Glutamatergic neuron (in vitro differentiated cells): ENCODE data around the gene FCRL3. TPM values are rescaled to one million over a fixed set of nuclear protein-coding genes. Genes with fewer than 3 reads are reported as not detected.

ENCODE experiments used
- DNase-seq: peaks from one replicate; pipeline ENCODE4 v3.0.0; 2022
- H3K27ac Mint-ChIP-seq: one replicate; pipeline ENCODE4 v1.8.0; 2020; ENCODE audit warnings: mild to moderate bottlenecking, mixed read lengths, inconsistent platforms; ENCODE audit not compliant: unreplicated experiment
- H3K27me3 Mint-ChIP-seq: one replicate; pipeline ENCODE4 v1.8.0; 2020; ENCODE audit warnings: mild to moderate bottlenecking, moderate library complexity, mixed read lengths, inconsistent platforms; ENCODE audit not compliant: unreplicated experiment
- H3K36me3 Mint-ChIP-seq: one replicate; pipeline ENCODE4 v1.8.0; 2020; ENCODE audit warnings: mild to moderate bottlenecking, mixed read lengths, inconsistent platforms; ENCODE audit not compliant: unreplicated experiment
- H3K4me1 Mint-ChIP-seq: one replicate; pipeline ENCODE4 v1.8.0; 2020; ENCODE audit warnings: mild to moderate bottlenecking, low read depth, mixed read lengths, inconsistent platforms; ENCODE audit not compliant: unreplicated experiment
- H3K4me3 Mint-ChIP-seq: one replicate; pipeline ENCODE4 v1.8.0; 2020; ENCODE audit warnings: mild to moderate bottlenecking, mixed read lengths, inconsistent platforms; ENCODE audit not compliant: unreplicated experiment
- H3K9me3 Mint-ChIP-seq: one replicate; pipeline ENCODE4 v1.8.0; 2020; ENCODE audit warnings: mild to moderate bottlenecking, moderate library complexity, mixed read lengths, inconsistent platforms; ENCODE audit not compliant: unreplicated experiment
- total RNA-seq: library from RNA; stranded (reverse); fragmentation: NEBNext Ultra II Directional; extraction: Animal tissue kit (Norgen Biotek cat#: 25700); gene quantifications from one replicate; pipeline ENCODE4 v1.2.1, GENCODE V29; 2021; ENCODE audit not compliant: unreplicated experiment
- TF ChIP-seq, protein P1 (sequence below): fragments of 200-600 bp; sonication (generic); IDR thresholded peaks from one replicate; pipeline ENCODE4 v1.5.0; 2021; ENCODE audit not compliant: partially characterized antibody, unreplicated experiment

Gene FCRL3
- total RNA-seq, 1 donor from 2014 or later: not detected

GRCh38 chr1:157732755-157733154 lies 32.2 kb upstream of the FCRL3 start:
- H3K4me1 Mint-ChIP-seq: no peaks in the 10 kb centered on the region
- H3K36me3 Mint-ChIP-seq: no peaks in the 10 kb centered on the region
- DNase-seq: no peak
- TF ChIP-seq, protein P1, sequence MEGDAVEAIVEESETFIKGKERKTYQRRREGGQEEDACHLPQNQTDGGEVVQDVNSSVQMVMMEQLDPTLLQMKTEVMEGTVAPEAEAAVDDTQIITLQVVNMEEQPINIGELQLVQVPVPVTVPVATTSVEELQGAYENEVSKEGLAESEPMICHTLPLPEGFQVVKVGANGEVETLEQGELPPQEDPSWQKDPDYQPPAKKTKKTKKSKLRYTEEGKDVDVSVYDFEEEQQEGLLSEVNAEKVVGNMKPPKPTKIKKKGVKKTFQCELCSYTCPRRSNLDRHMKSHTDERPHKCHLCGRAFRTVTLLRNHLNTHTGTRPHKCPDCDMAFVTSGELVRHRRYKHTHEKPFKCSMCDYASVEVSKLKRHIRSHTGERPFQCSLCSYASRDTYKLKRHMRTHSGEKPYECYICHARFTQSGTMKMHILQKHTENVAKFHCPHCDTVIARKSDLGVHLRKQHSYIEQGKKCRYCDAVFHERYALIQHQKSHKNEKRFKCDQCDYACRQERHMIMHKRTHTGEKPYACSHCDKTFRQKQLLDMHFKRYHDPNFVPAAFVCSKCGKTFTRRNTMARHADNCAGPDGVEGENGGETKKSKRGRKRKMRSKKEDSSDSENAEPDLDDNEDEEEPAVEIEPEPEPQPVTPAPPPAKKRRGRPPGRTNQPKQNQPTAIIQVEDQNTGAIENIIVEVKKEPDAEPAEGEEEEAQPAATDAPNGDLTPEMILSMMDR: no peak
- H3K27me3 Mint-ChIP-seq: no peaks in the 10 kb centered on the region
- no peak overlapping the region for H3K27ac Mint-ChIP-seq
- H3K4me3 Mint-ChIP-seq: no peak overlapping the region
- H3K9me3 Mint-ChIP-seq: no peaks in the 10 kb centered on the region

DNA sequence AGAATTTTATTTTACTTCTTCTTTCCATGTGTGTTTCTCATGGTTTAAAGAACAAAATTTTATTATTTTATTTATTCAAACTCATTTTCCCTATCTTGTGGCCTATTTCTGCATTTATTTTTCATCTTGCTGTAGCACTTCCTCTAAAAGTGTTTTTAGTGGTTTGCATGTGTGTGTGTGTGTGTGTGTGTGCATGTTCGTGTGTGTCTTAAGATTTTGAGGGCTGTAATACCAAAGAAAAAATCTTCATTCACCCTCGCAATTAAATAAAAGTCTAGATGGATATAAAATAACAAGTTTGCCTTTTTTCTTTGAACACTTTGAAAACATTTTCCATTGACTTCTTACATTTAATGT lies 24.6 kb upstream of the FCRL3 start:
- TF ChIP-seq, protein P1: no peak
- no peak for DNase-seq
- Mint-ChIP-seq H3K4me1 (peaks cover 4% of the 10 kb centered on the region), H3K27me3 (peaks cover 4% of the 10 kb centered on the region), H3K9me3 (peaks cover 16% of the 10 kb centered on the region), H3K4me3 (no peak overlapping the region), H3K27ac (no peak overlapping the region), H3K36me3 (peaks cover 10% of the 10 kb centered on the region)

- H3K4me1 Mint-ChIP-seq: peaks cover 8% of the 10 kb centered on the region
- no peak for DNase-seq
- H3K4me3 Mint-ChIP-seq: no peak overlapping the region
- H3K27ac Mint-ChIP-seq: no peak overlapping the region
- peaks cover 16% of the 10 kb centered on the region for H3K9me3 Mint-ChIP-seq
- H3K27me3 Mint-ChIP-seq: peaks cover 4% of the 10 kb centered on the region
- TF ChIP-seq, protein P1: no peak
- H3K36me3 Mint-ChIP-seq: peaks cover 10% of the 10 kb centered on the region
These were observed 24.1 kb upstream of the FCRL3 start for GRCh38 chr1:157724537-157725220.

- Mint-ChIP-seq H3K4me1 (peaks cover 9% of the 10 kb centered on the region), H3K27ac (no peak overlapping the region), H3K36me3 (peaks cover 10% of the 10 kb centered on the region), H3K9me3 (peaks cover 16% of the 10 kb centered on the region), H3K4me3 (no peak overlapping the region), H3K27me3 (peaks cover 4% of the 10 kb centered on the region)
- TF ChIP-seq, protein P1: no peak
- DNase-seq: no peak
These were observed 22.6 kb upstream of the FCRL3 start for GRCh38 chr1:157723157-157723556.

GRCh38 chr1:157721985-157722384 lies 21.4 kb upstream of the FCRL3 start:
- H3K4me1 Mint-ChIP-seq: peaks cover 9% of the 10 kb centered on the region
- no peak for DNase-seq
- H3K4me3 Mint-ChIP-seq: no peak overlapping the region
- TF ChIP-seq, protein P1: no peak
- H3K27me3 Mint-ChIP-seq: peaks cover 4% of the 10 kb centered on the region
- H3K36me3 Mint-ChIP-seq: peaks cover 10% of the 10 kb centered on the region
- H3K9me3 Mint-ChIP-seq: peaks cover 16% of the 10 kb centered on the region
- H3K27ac Mint-ChIP-seq: no peak overlapping the region
